ENCODE data around the gene CARHSP1. TPM values are rescaled to one million over a fixed set of nuclear protein-coding genes. Genes with fewer than 3 reads are reported as not detected.

CARHSP1 gene
- total and polyA plus RNA-seq, 2 of the 4 experiments (the other 2 are of a cell fraction) = 121 to 138 TPM

DNA sequence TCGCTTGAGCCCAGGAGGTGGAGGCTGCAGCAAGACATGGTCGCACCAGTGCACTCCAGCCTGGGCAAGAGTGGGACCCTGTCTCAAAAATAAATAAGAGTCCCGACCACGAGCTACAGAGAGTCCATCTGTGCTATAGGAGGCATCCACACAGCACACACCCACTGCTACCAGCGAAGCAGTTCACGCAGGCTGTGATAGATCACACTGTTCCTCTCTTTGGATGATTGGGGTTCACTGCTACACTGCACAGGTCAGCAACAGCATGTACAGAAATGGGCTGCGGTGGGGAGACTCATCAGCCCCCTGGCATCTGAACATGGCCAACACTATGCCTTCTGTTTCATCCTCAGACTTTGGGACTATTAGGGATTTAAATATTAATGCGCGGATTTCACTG lies 37.4 kb downstream of the CARHSP1 start:
- no peak overlapping the region for H3K4me2 ChIP-seq (ENCODE audit: low read depth, low read length)
- H3K4ac ChIP-seq (ENCODE audit: low read depth, low read length) = no peak overlapping the region
- no peak overlapping the region for H2AK5ac ChIP-seq (ENCODE audit: low read depth, low read length)
- no peak overlapping the region for H3K56ac ChIP-seq (ENCODE audit: extremely low read depth, insufficient read depth, low read length)
- peaks cover 32% of the 10 kb centered on the region for H4K20me1 ChIP-seq (ENCODE audit: insufficient read depth, low read length)
- H2BK20ac ChIP-seq (ENCODE audit: low read depth, low read length) = no peak overlapping the region
- TF ChIP-seq, protein P1, sequence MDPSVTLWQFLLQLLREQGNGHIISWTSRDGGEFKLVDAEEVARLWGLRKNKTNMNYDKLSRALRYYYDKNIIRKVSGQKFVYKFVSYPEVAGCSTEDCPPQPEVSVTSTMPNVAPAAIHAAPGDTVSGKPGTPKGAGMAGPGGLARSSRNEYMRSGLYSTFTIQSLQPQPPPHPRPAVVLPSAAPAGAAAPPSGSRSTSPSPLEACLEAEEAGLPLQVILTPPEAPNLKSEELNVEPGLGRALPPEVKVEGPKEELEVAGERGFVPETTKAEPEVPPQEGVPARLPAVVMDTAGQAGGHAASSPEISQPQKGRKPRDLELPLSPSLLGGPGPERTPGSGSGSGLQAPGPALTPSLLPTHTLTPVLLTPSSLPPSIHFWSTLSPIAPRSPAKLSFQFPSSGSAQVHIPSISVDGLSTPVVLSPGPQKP (IDR thresholded peaks at IDR 0.05; ENCODE audit: borderline replicate concordance, low read depth, low read length) = no peak
- TF ChIP-seq RAD21 (IDR thresholded peaks at IDR 0.05; ENCODE audit: low read length) = no peak
- H2BK120ac ChIP-seq (ENCODE audit: low read depth, low read length) = no peak overlapping the region
- H3K4me1 ChIP-seq (ENCODE audit: control insufficient read depth, insufficient read depth, low read length) = no peaks in the 10 kb centered on the region
- peaks cover 12% of the 10 kb centered on the region for H3K9me1 ChIP-seq (ENCODE audit: insufficient read depth, low read length)
- H3K27ac ChIP-seq (ENCODE audit: insufficient read depth, low read length) = no peak overlapping the region
- no peak overlapping the region for H4K5ac ChIP-seq (ENCODE audit: low read depth, low read length)
- 100% methylated on average over 1 of the region's 9 CpGs; no CpG with 5 or more reads in 1 of the 2 experiments for WGBS, 2 experiments (ENCODE audit: extremely low coverage in 2 of 2, insufficient read length in 1 of 2)
- H4K8ac ChIP-seq (ENCODE audit: low read depth in 2 of 2, low read length in 2 of 2) = no peak overlapping the region; a peak in 1 of 4 replicates
- dilution Hi-C loops (cut with HindIII; ENCODE audit: low sequenced_read_pairs, unreplicated experiment) (no loop called here), intact Hi-C loops (cut with micrococcal nuclease) (no loop called here), in situ Hi-C loops (cut with MboI; ENCODE audit: low sequenced_read_pairs) (no loop called here)
- ATAC-seq (ENCODE audit: low read depth) = no peak
- peaks cover 40% of the 10 kb centered on the region for H3K36me3 ChIP-seq (ENCODE audit: control insufficient read depth, insufficient read depth, low read length)
- no peak overlapping the region for H2BK15ac ChIP-seq (ENCODE audit: low read depth, low read length)
- no peak overlapping the region for H2AK9ac ChIP-seq (replicated peaks; ENCODE audit: low read depth, low read length, poor library complexity)
- no peak overlapping the region for H3K14ac ChIP-seq (replicated peaks; ENCODE audit: low read depth, low read length)
- H3K27me3 ChIP-seq (ENCODE audit: control insufficient read depth, insufficient read depth, low read length) = no peaks in the 10 kb centered on the region
- DNase-seq = no peak
- no peak overlapping the region for H4K91ac ChIP-seq (ENCODE audit: insufficient read depth, low read depth, low read length)
- H3K79me1 ChIP-seq (ENCODE audit: low read depth in 1 of 2, low read length in 2 of 2) = peaks cover 32 to 59% of the 10 kb centered on the region in 2 experiments
- H2AFZ ChIP-seq (replicated peaks; ENCODE audit: low read length, poor library complexity) = no peak overlapping the region
- CTCF ChIA-PET = interaction anchor here (0.6 kb wide), 1 partner anchor 14 kb away, joined by 3 read pairs; no protein-coding TSS in a partner anchor
- H3K18ac ChIP-seq (ENCODE audit: low read depth, low read length) = no peak overlapping the region
- POLR2A ChIA-PET (ENCODE audit: unreplicated experiment) = no interaction called here
- no peaks in the 10 kb centered on the region for H3K9me3 ChIP-seq (ENCODE audit: control insufficient read depth, insufficient read depth, low read length)
- H3K4me3 ChIP-seq (ENCODE audit: insufficient read depth, low read depth, low read length) = no peak overlapping the region
- H3K23ac ChIP-seq (ENCODE audit: low read depth, low read length) = no peak overlapping the region
- no TSS peak for BruUV-seq (replicated peaks)
- no peak overlapping the region for H2BK5ac ChIP-seq (ENCODE audit: low read depth, low read length, poor library complexity, severe bottlenecking)
- no peak overlapping the region for H3K9ac ChIP-seq (ENCODE audit: low read depth, low read length)
